IMR-90 (cell line): ENCODE measurements around the gene GPR6. TPM values are rescaled to one million over a fixed set of nuclear protein-coding genes. Genes with fewer than 3 reads are reported as not detected.

Experiments
- ATAC-seq: fragments of 200-7000 bp; cut with Tn5 transposase; 2 replicates; pipeline ENCODE4 v1.9.1; 2020; ENCODE audit warnings: low read depth, mild to moderate bottlenecking, moderate library complexity
- BruUV-seq: library from RNA; stranded (reverse); fragments of 400-500 nt; replicated peaks from 2 replicates; lab custom pipeline; 2021; lab: Mats Ljungman, UMichigan
- CTCF ChIA-PET: fragments of 300-600 bp; formaldehyde crosslinking; extraction: SDS; loops from one replicate; lab custom pipeline; 2021; ENCODE audit warnings: antibody characterized with exemption; lab: Yijun Ruan, JAX
- POLR2A ChIA-PET: fragments of 300-600 bp; sonication (Branson Sonifier 250); formaldehyde crosslinking; loops from one replicate; lab custom pipeline; 2022; ENCODE audit warnings: antibody characterized with exemption; ENCODE audit not compliant: unreplicated experiment; lab: Charles Lee
- DNase-seq: peaks from one replicate; pipeline ENCODE4 v3.0.0; 2013
- H2AFZ ChIP-seq: replicated peaks from 2 replicates; pipeline ENCODE3; 2013; ENCODE audit warnings: low read length, mild to moderate bottlenecking; ENCODE audit not compliant: poor library complexity
- H2AK5ac ChIP-seq: 2 replicates; pipeline ENCODE4 v1.6.1; 2013; ENCODE audit warnings: low read depth, low read length, inconsistent platforms
- H2AK9ac ChIP-seq: replicated peaks from 2 replicates; pipeline ENCODE3; 2013; ENCODE audit warnings: mild to moderate bottlenecking, low read depth, low read length, moderate library complexity; ENCODE audit not compliant: poor library complexity
- H2BK120ac ChIP-seq: 2 replicates; pipeline ENCODE4 v1.6.1; 2013; ENCODE audit warnings: low read depth, low read length, inconsistent platforms
- H2BK15ac ChIP-seq: 3 replicates; pipeline ENCODE4 v1.6.1; 2013; ENCODE audit warnings: low read depth, low read length, inconsistent platforms
- H2BK20ac ChIP-seq: 2 replicates; pipeline ENCODE4 v1.6.1; 2013; ENCODE audit warnings: low read depth, mild to moderate bottlenecking, inconsistent platforms, low read length, moderate library complexity
- H2BK5ac ChIP-seq: 2 replicates; pipeline ENCODE4 v1.6.1; 2013; ENCODE audit warnings: mild to moderate bottlenecking, low read depth, low read length, inconsistent platforms; ENCODE audit not compliant: poor library complexity, severe bottlenecking
- H3K14ac ChIP-seq: replicated peaks from 2 replicates; pipeline ENCODE4 v1.6.1; 2013; ENCODE audit warnings: low read depth, low read length, inconsistent platforms
- H3K18ac ChIP-seq: 2 replicates; pipeline ENCODE4 v1.6.1; 2013; ENCODE audit warnings: low read depth, low read length, control low read depth
- H3K23ac ChIP-seq: 2 replicates; pipeline ENCODE4 v1.6.1; 2013; ENCODE audit warnings: low read depth, low read length, inconsistent platforms
- H3K27ac ChIP-seq: 2 replicates; pipeline ENCODE4 v1.5.1; 2013; ENCODE audit warnings: mild to moderate bottlenecking, control low read depth, low read length; ENCODE audit not compliant: insufficient read depth
- H3K27me3 ChIP-seq: 2 replicates; pipeline ENCODE4 v1.6.1; 2013; ENCODE audit warnings: low read length; ENCODE audit not compliant: control insufficient read depth, insufficient read depth
- H3K36me3 ChIP-seq: 2 replicates; pipeline ENCODE4 v1.6.1; 2013; ENCODE audit warnings: low read length, mixed read lengths; ENCODE audit not compliant: control insufficient read depth, insufficient read depth
- H3K4ac ChIP-seq: 2 replicates; pipeline ENCODE4 v1.6.1; 2013; ENCODE audit warnings: low read depth, low read length, inconsistent platforms
- H3K4me1 ChIP-seq: 2 replicates; pipeline ENCODE4 v1.6.1; 2013; ENCODE audit warnings: low read length, mixed read lengths; ENCODE audit not compliant: control insufficient read depth, insufficient read depth
- H3K4me2 ChIP-seq: 2 replicates; pipeline ENCODE4 v1.6.1; 2013; ENCODE audit warnings: low read depth, mild to moderate bottlenecking, control low read depth, low read length, moderate library complexity
- H3K4me3 ChIP-seq: 2 replicates; pipeline ENCODE4 v1.5.1; 2013; ENCODE audit warnings: low read depth, mild to moderate bottlenecking, control low read depth, low read length, moderate library complexity; ENCODE audit not compliant: insufficient read depth
- H3K56ac ChIP-seq: 2 replicates; pipeline ENCODE4 v1.6.1; 2013; ENCODE audit warnings: low read length, inconsistent platforms; ENCODE audit not compliant: insufficient read depth; ENCODE audit errors: extremely low read depth
- H3K79me1 ChIP-seq, 2 experiments: 2 replicates each; pipeline ENCODE4 v1.6.1; 2013; ENCODE audit warnings: low read length in 2 of 2, inconsistent platforms in 1 of 2, low read depth in 1 of 2
- H3K9ac ChIP-seq: 2 replicates; pipeline ENCODE4 v1.6.1; 2013; ENCODE audit warnings: low read depth, low read length, control low read depth
- H3K9me1 ChIP-seq: 2 replicates; pipeline ENCODE4 v1.6.1; 2013; ENCODE audit warnings: low read length, inconsistent platforms; ENCODE audit not compliant: insufficient read depth
- H3K9me3 ChIP-seq: 2 replicates; pipeline ENCODE4 v1.6.1; 2013; ENCODE audit warnings: low read length; ENCODE audit not compliant: control insufficient read depth, insufficient read depth
- H4K20me1 ChIP-seq: 2 replicates; pipeline ENCODE4 v1.6.1; 2013; ENCODE audit warnings: low read length, inconsistent platforms; ENCODE audit not compliant: insufficient read depth
- H4K5ac ChIP-seq: 2 replicates; pipeline ENCODE4 v1.6.1; 2013; ENCODE audit warnings: mild to moderate bottlenecking, low read depth, low read length, control low read depth
- H4K8ac ChIP-seq, 2 experiments: 2 replicates each; pipeline ENCODE4 v1.6.1; 2013; ENCODE audit warnings: low read depth in 2 of 2, low read length in 2 of 2, control low read depth in 1 of 2, inconsistent platforms in 1 of 2
- H4K91ac ChIP-seq: 2 replicates; pipeline ENCODE4 v1.6.1; 2013; ENCODE audit warnings: low read depth, low read length, inconsistent platforms; ENCODE audit not compliant: insufficient read depth
- BHLHE40 ChIP-seq: fragments of 150-350 bp; IDR thresholded peaks from 2 replicates; pipeline ENCODE4 v1.6.1; 2016; ENCODE audit warnings: mild to moderate bottlenecking, low read depth, low read length
- CEBPB ChIP-seq: IDR thresholded peaks from 2 replicates; pipeline ENCODE4 v1.6.1; 2012; ENCODE audit warnings: low read depth, low read length, improper control_type of control experiment
- CHD1 ChIP-seq: IDR thresholded peaks from 2 replicates; pipeline ENCODE4 v1.6.1; 2012; ENCODE audit warnings: low read depth, low read length, improper control_type of control experiment
- CTCF ChIP-seq: conservative IDR thresholded peaks from 2 replicates; pipeline ENCODE4 v1.5.1; 2012; ENCODE audit warnings: mild to moderate bottlenecking, low read depth, low read length, improper control_type of control experiment
- ELK1 ChIP-seq: fragments of 150-350 bp; IDR thresholded peaks from 2 replicates; pipeline ENCODE4 v1.6.1; 2016; ENCODE audit warnings: low read depth, mild to moderate bottlenecking, low read length, moderate library complexity, borderline replicate concordance
- FOS ChIP-seq: fragments of 150-350 bp; IDR thresholded peaks from 2 replicates; pipeline ENCODE4 v1.6.1; 2016; ENCODE audit warnings: low read depth, low read length
- MAFK ChIP-seq: IDR thresholded peaks from 2 replicates; pipeline ENCODE4 v1.6.1; 2012; ENCODE audit warnings: low read depth, low read length, improper control_type of control experiment
- MAZ ChIP-seq: IDR thresholded peaks from 2 replicates; pipeline ENCODE4 v1.6.1; 2012; ENCODE audit warnings: low read depth, mild to moderate bottlenecking, low read length, improper control_type of control experiment, moderate library complexity, borderline replicate concordance
- MXI1 ChIP-seq: IDR thresholded peaks from 2 replicates; pipeline ENCODE4 v1.6.1; 2012; ENCODE audit warnings: low read depth, mild to moderate bottlenecking, low read length, moderate library complexity, borderline replicate concordance
- NFE2L2 ChIP-seq: fragments of 150-350 bp; IDR thresholded peaks from 2 replicates; pipeline ENCODE4 v1.6.1; 2016; ENCODE audit warnings: low read depth, mild to moderate bottlenecking, low read length
- POLR2A ChIP-seq: IDR thresholded peaks from 2 replicates; pipeline ENCODE4 v1.6.1; 2012; ENCODE audit warnings: mild to moderate bottlenecking, low read depth, low read length
- RAD21 ChIP-seq: IDR thresholded peaks from 2 replicates; pipeline ENCODE4 v1.6.1; 2012; ENCODE audit warnings: low read length, improper control_type of control experiment
- RCOR1 ChIP-seq: IDR thresholded peaks from 2 replicates; pipeline ENCODE4 v1.6.1; 2012; ENCODE audit warnings: mild to moderate bottlenecking, low read length, improper control_type of control experiment; ENCODE audit not compliant: insufficient replicate concordance
- RFX5 ChIP-seq: IDR thresholded peaks from 2 replicates; pipeline ENCODE4 v1.8.0; 2012; ENCODE audit warnings: low read depth, mild to moderate bottlenecking, low read length, moderate library complexity
- SMC3 ChIP-seq: fragments of 150-350 bp; IDR thresholded peaks from 2 replicates; pipeline ENCODE4 v1.6.1; 2016; ENCODE audit warnings: low read depth, mild to moderate bottlenecking, antibody characterized with exemption, low read length, moderate library complexity
- USF2 ChIP-seq: fragments of 150-350 bp; IDR thresholded peaks from 2 replicates; pipeline ENCODE4 v1.6.1; 2017; ENCODE audit warnings: mild to moderate bottlenecking, antibody characterized with exemption, low read length, low read depth
- WGBS, 2 experiments: methylation state at CpG; one replicate each; pipeline versions ENCODE4 v1.1.5 to v1.1.7; 2013; ENCODE audit warnings: missing lambda C conversion rate in 2 of 2; ENCODE audit not compliant: insufficient read length in 1 of 2; ENCODE audit errors: extremely low coverage in 2 of 2; 5-methylcytosine and 5-hydroxymethylcytosine counted together
- dilution Hi-C: fragments of 300-500 bp; cut with HindIII; formaldehyde crosslinking; loops from one replicate; pipeline ENCODE4 v1.14.3; 2018; ENCODE audit warnings: low sequenced_read_pairs; ENCODE audit not compliant: unreplicated experiment
- in situ Hi-C: fragments of 300-500 bp; cut with MboI; formaldehyde crosslinking; loops from 3 replicates; pipeline ENCODE4 v1.14.3; 2019; ENCODE audit warnings: low sequenced_read_pairs, inconsistent platforms, mixed read lengths
- intact Hi-C: fragments of 100-400 bp; cut with micrococcal nuclease; formaldehyde crosslinking; loops from 2 replicates; pipeline ENCODE4 v1.10.0; 2022
- polyA plus RNA-seq, 3 experiments: library from polyadenylated mRNA; depleted of rRNA; stranded (reverse); fragments of >200 nt; gene quantifications; 2 replicates each; pipeline ENCODE4 v1.2.3, GENCODE V29; 2012; ENCODE audit warnings: low replicate concordance in 1 of 3
- total RNA-seq: library from RNA; depleted of rRNA; stranded (reverse); fragments of >200 nt; gene quantifications from 2 replicates; pipeline ENCODE4 v1.2.3, GENCODE V29; 2012

Gene GPR6
- total and polyA plus RNA-seq, 2 of the 4 experiments (the other 2 are of a cell fraction) = not detected

- Histone ChIP-seq H4K91ac (no peak overlapping the region), H3K4ac (no peak overlapping the region), H3K4me2 (no peak overlapping the region), H3K4me3 (no peak overlapping the region), H4K20me1 (no peaks in the 10 kb centered on the region), H2BK15ac (no peak overlapping the region), H2BK5ac (no peak overlapping the region), H2AK5ac (no peak overlapping the region), H3K9ac (no peak overlapping the region), H2BK120ac (no peak overlapping the region), H3K56ac (no peak overlapping the region), H3K18ac (no peak overlapping the region), H3K27me3 (no peaks in the 10 kb centered on the region; the same call in 1 of the 2 replicates), H3K79me1 (no peaks in the 10 kb centered on the region), H3K14ac (no peak overlapping the region), H2BK20ac (no peak overlapping the region), H4K5ac (no peak overlapping the region), H4K8ac (no peak overlapping the region), H3K27ac (no peak overlapping the region), H2AK9ac (no peak overlapping the region), H3K4me1 (no peaks in the 10 kb centered on the region), H3K9me3 (no peaks in the 10 kb centered on the region), H3K36me3 (no peaks in the 10 kb centered on the region), H3K9me1 (no peaks in the 10 kb centered on the region), H2AFZ (no peak overlapping the region), H3K23ac (no peak overlapping the region)
- in situ Hi-C loops (no loop called here), dilution Hi-C loops (no loop called here), intact Hi-C loops (no loop called here)
- no CpG with 5 or more reads among the region's 1 CpG for WGBS, 2 experiments
- DNase-seq (no peak), ATAC-seq (no peak)
- CTCF ChIA-PET = interaction anchor here (0.7 kb wide), 1 partner anchor 143 kb away, joined by 3 read pairs; no protein-coding TSS in a partner anchor
- POLR2A ChIA-PET = no interaction called here
- no TSS peak for BruUV-seq
- TF ChIP-seq CTCF = no peak
- TF ChIP-seq MXI1 = no peak
- TF ChIP-seq SMC3 = no peak
- TF ChIP-seq CEBPB = no peak; the same call in 1 of the 2 replicates
- no peak for TF ChIP-seq RFX5
- no peak for TF ChIP-seq FOS
- TF ChIP-seq RAD21 = no peak
- no peak for TF ChIP-seq CHD1
- TF ChIP-seq RCOR1 = no peak
- no peak for TF ChIP-seq USF2
- TF ChIP-seq POLR2A = no peak
- no peak for TF ChIP-seq ELK1
- TF ChIP-seq MAZ = no peak
- no peak for TF ChIP-seq MAFK
- TF ChIP-seq NFE2L2 = no peak
- no peak for TF ChIP-seq BHLHE40
These were observed 11.8 kb upstream of the GPR6 start for GRCh38 chr6:109966299-109966698.
